HG03066 (cell line): Measurements from ENCODE around the gene CFAP77.

Experiments
- ATAC-seq: cut with Tn5 transposase; IDR thresholded peaks from one replicate; pipeline ENCODE4 v1.9.1; 2021; ENCODE audit warnings: low read depth; ENCODE audit not compliant: unreplicated experiment

Gene CFAP77

GRCh38 chr9:132407196-132407595 is 2.8 kb upstream of the CFAP77 start:
- ATAC-seq = no peak

GRCh38 chr9:132408521-132408920 is 1.5 kb upstream of the CFAP77 start:
- no peak for ATAC-seq

GRCh38 chr9:132410642-132411041 is 631 bp downstream of the CFAP77 start:
- ATAC-seq = no peak

GRCh38 chr9:132411091-132411508 is 1.1 kb downstream of the CFAP77 start:
- no peak for ATAC-seq

- ATAC-seq = no peak
Measured at GRCh38 chr9:132412089-132412488, 2.1 kb downstream of the CFAP77 start.

GRCh38 chr9:132413926-132414325 is 3.9 kb downstream of the CFAP77 start:
- ATAC-seq = no peak

- no peak for ATAC-seq
Measured at GRCh38 chr9:132414731-132415130, 4.7 kb downstream of the CFAP77 start.

- no peak for ATAC-seq
Measured at GRCh38 chr9:132415181-132415580, 5.2 kb downstream of the CFAP77 start.

GRCh38 chr9:132418726-132419363 is 8.8 kb downstream of the CFAP77 start:
- ATAC-seq = no peak

- ATAC-seq = no peak
Measured at GRCh38 chr9:132422574-132422973, 12.6 kb downstream of the CFAP77 start.

GRCh38 chr9:132423503-132423902 is 13.5 kb downstream of the CFAP77 start:
- no peak for ATAC-seq

GRCh38 chr9:132424857-132425674 is 15.1 kb downstream of the CFAP77 start:
- no peak for ATAC-seq

GRCh38 chr9:132425675-132426062 is 15.7 kb downstream of the CFAP77 start:
- no peak for ATAC-seq

- ATAC-seq = no peak
Measured at GRCh38 chr9:132426639-132427414, 16.8 kb downstream of the CFAP77 start.

- no peak for ATAC-seq
Measured at GRCh38 chr9:132430998-132431397, 21.0 kb downstream of the CFAP77 start.

GRCh38 chr9:132434881-132435280 is 24.9 kb downstream of the CFAP77 start:
- no peak for ATAC-seq

- no peak for ATAC-seq
Measured at GRCh38 chr9:132439153-132439552, 29.1 kb downstream of the CFAP77 start.

- ATAC-seq = no peak
Measured at GRCh38 chr9:132440735-132441134, 30.7 kb downstream of the CFAP77 start.

GRCh38 chr9:132441404-132441803 is 31.4 kb downstream of the CFAP77 start:
- no peak for ATAC-seq

GRCh38 chr9:132443951-132444607 is 34.1 kb downstream of the CFAP77 start:
- ATAC-seq = no peak

GRCh38 chr9:132446887-132447286 is 36.9 kb downstream of the CFAP77 start:
- no peak for ATAC-seq
